K562 (cell line): ENCODE measurements around the gene BAG2. TPM values are rescaled to one million over a fixed set of nuclear protein-coding genes. Genes with fewer than 3 reads are reported as not detected.

ENCODE experiments used
- ARID2 ChIP-seq: fragments of 450-650 bp; IDR thresholded peaks from 2 replicates; pipeline ENCODE4 v1.6.1; 2017; ENCODE audit warnings: antibody characterized with exemption, mild to moderate bottlenecking
- CBX5 ChIP-seq: IDR thresholded peaks from 2 replicates; pipeline ENCODE4 v1.6.1; 2014; ENCODE audit warnings: low read depth, borderline replicate concordance
- KLF6 ChIP-seq: fragments of 250-450 bp; sonication (Bioruptor Pico); IDR thresholded peaks from 2 replicates; pipeline ENCODE4 v1.4.0; 2020; ENCODE audit warnings: mild to moderate bottlenecking, moderate library complexity, borderline replicate concordance
- SIX5 ChIP-seq, 2 experiments: IDR thresholded peaks; 2 replicates each; pipeline ENCODE4 v1.6.1; 2011; ENCODE audit warnings: low read length in 2 of 2, borderline replicate concordance in 1 of 2, low read depth in 1 of 2, mild to moderate bottlenecking in 1 of 2, moderate library complexity in 1 of 2; ENCODE audit not compliant: insufficient read depth in 1 of 2
- SMARCA4 ChIP-seq: fragments of 450-650 bp; IDR thresholded peaks from 2 replicates; pipeline ENCODE4 v1.6.1; 2016
- SNRNP70 ChIP-seq: fragments of 200-400 bp; formaldehyde crosslinking; optimal IDR thresholded peaks from 2 replicates; pipeline ENCODE3; 2017; ENCODE audit warnings: low read depth, low read length
- TAF1 ChIP-seq: IDR thresholded peaks from 2 replicates; pipeline ENCODE4 v1.6.1; 2011; ENCODE audit warnings: mild to moderate bottlenecking, low read length, moderate library complexity; ENCODE audit not compliant: insufficient read depth, control insufficient read depth, severe bottlenecking; ENCODE audit errors: extremely low read depth
- TEAD2 ChIP-seq: fragments of 450-650 bp; IDR thresholded peaks from 2 replicates; pipeline ENCODE4 v1.6.1; 2016; ENCODE audit warnings: missing genetic modification characterization, control low read depth, missing compliant biosample characterization
- ZBTB7A ChIP-seq: IDR thresholded peaks from 2 replicates; pipeline ENCODE4 v1.6.1; 2011; ENCODE audit warnings: low read depth, mild to moderate bottlenecking, low read length, moderate library complexity, borderline replicate concordance; ENCODE audit not compliant: control insufficient read depth
- ZBTB9 ChIP-seq: fragments of 450-650 bp; formaldehyde crosslinking; IDR thresholded peaks from 2 replicates; pipeline ENCODE4 v1.4.0; 2020; ENCODE audit warnings: mild to moderate bottlenecking, moderate library complexity
- ZFP1 ChIP-seq: fragments of 450-650 bp; formaldehyde crosslinking; IDR thresholded peaks from 2 replicates; pipeline ENCODE4 v1.4.0; 2020; ENCODE audit warnings: mild to moderate bottlenecking, mixed read lengths
- ZNF133 ChIP-seq: fragments of 250-450 bp; sonication (Bioruptor Pico); IDR thresholded peaks from 2 replicates; pipeline ENCODE4 v1.4.0; 2020; ENCODE audit warnings: mild to moderate bottlenecking
- ZNF592 ChIP-seq: fragments of 450-650 bp; IDR thresholded peaks from 2 replicates; pipeline ENCODE4 v1.6.1; 2017; ENCODE audit warnings: antibody characterized with exemption, mild to moderate bottlenecking
- ZNF655 ChIP-seq: fragments of 250-450 bp; sonication (Bioruptor Pico); IDR thresholded peaks from 2 replicates; pipeline ENCODE4 v1.5.0; 2021
- ZNF740 ChIP-seq, 3 experiments: fragments of 200-800 bp in 1 of 3; sonication (Bioruptor generic) in 1 of 3; sonication (generic) in 1 of 3; formaldehyde crosslinking in 1 of 3; IDR thresholded peaks; 2 replicates each; pipeline versions ENCODE4 v1.6.1 to v1.8.0; 2016 to 2022; ENCODE audit warnings: mild to moderate bottlenecking in 2 of 3, missing compliant biosample characterization in 2 of 3, missing genetic modification characterization in 2 of 3, missing genetic modification reagents in 1 of 3
- polyA plus RNA-seq, 8 experiments: library from polyadenylated mRNA; depleted of rRNA in 4 of 8; stranded (reverse) in 5 of 8; unstranded in 3 of 8; fragments of >200 nt; fragmentation: Nextera tagmentation in 2 of 8; fragmentation: Illumina TruSeq in 1 of 8; extraction: Ambion mirVana in 2 of 8; extraction: Trizol in 1 of 8; gene quantifications; 2 replicates each; pipeline versions ENCODE4 v1.2.1 to v1.2.3, GENCODE V29; 2011 to 2014; ENCODE audit warnings: inconsistent platforms in 1 of 8, missing spikeins in 1 of 8
- total RNA-seq, 7 experiments: library from RNA; depleted of rRNA in 6 of 7; stranded (reverse); fragments of >200 nt in 6 of 7; fragmentation: Illumina TruSeq in 2 of 7; extraction: Trizol in 2 of 7; gene quantifications; 2 replicates each; pipeline versions ENCODE4 v1.2.1 to v1.2.3, GENCODE V29; 2011 to 2021; ENCODE audit warnings: low replicate concordance in 1 of 7

BAG2 gene
- total and polyA plus RNA-seq, 9 of the 15 experiments (the other 6 are each of a cell fraction or from before 2014, with no cell fraction given): 12.8 to 20.7 (median 17.6) TPM

- peak; percentile 24 to 38; a peak in 2 of 4 replicates for TF ChIP-seq SIX5 (IDR thresholded peaks at IDR 0.05; ENCODE audit: borderline replicate concordance in 1 of 2, insufficient read depth in 1 of 2, low read depth in 1 of 2, low read length in 2 of 2)
- TF ChIP-seq ZNF133 (CRISPR knock-in tag): no peak
- TF ChIP-seq ZNF740 (CRISPR knock-in tag; IDR thresholded peaks at IDR 0.05): peak; percentile 86
- no peak; a peak in 1 of 4 replicates for TF ChIP-seq ZNF740 (tag; IDR thresholded peaks at IDR 0.05)
- TF ChIP-seq CBX5: no peak
- no peak for TF ChIP-seq TEAD2 (tag)
- peak; percentile 33 for TF ChIP-seq ZBTB9 (CRISPR knock-in tag)
- TF ChIP-seq ZFP1 (CRISPR knock-in tag): no peak
- peak; percentile 87 for TF ChIP-seq ZBTB7A
- no peak for TF ChIP-seq KLF6 (CRISPR knock-in tag)
- no peak; the same call in 1 of the 2 replicates for TF ChIP-seq SMARCA4
- TF ChIP-seq SNRNP70: no peak
- TF ChIP-seq ZNF592: 0 out of 2 replicates have a peak, but pooled peaks have one; percentile 69
- TF ChIP-seq ZNF655 (CRISPR knock-in tag): no peak
- TF ChIP-seq ARID2: no peak
- TF ChIP-seq TAF1: peak; percentile 76
These were observed at the start of gene BAG2 (continued) for GRCh38 chr6:57172136-57173055.
